Adrenal gland (tissue), 5 donors: Measurements from ENCODE around the gene DCAF11.

Experiments
- POLR2A ChIP-seq, 2 donors: fragments of 450-650 bp; IDR thresholded peaks; one replicate each; pipeline ENCODE4 v1.6.1; 2017; ENCODE audit warnings: antibody characterized with exemption in 2 of 2, mild to moderate bottlenecking in 2 of 2, moderate library complexity in 1 of 2
- TF ChIP-seq, protein P1 (sequence below), 6 experiments: fragments of 450-650 bp in 4 of 6; fragments of 200-600 bp in 2 of 6; sonication (generic) in 1 of 6; IDR thresholded peaks; 1 replicate in 5 of 6; 2 replicates in 1 of 6; pipeline versions ENCODE4 v1.5.1 to v1.8.0; 2016 to 2021; ENCODE audit warnings: antibody characterized with exemption in 6 of 6, mild to moderate bottlenecking in 2 of 6, moderate library complexity in 1 of 6
- donor health status: DM: no; HTN: no; CAD: no.

DNA sequence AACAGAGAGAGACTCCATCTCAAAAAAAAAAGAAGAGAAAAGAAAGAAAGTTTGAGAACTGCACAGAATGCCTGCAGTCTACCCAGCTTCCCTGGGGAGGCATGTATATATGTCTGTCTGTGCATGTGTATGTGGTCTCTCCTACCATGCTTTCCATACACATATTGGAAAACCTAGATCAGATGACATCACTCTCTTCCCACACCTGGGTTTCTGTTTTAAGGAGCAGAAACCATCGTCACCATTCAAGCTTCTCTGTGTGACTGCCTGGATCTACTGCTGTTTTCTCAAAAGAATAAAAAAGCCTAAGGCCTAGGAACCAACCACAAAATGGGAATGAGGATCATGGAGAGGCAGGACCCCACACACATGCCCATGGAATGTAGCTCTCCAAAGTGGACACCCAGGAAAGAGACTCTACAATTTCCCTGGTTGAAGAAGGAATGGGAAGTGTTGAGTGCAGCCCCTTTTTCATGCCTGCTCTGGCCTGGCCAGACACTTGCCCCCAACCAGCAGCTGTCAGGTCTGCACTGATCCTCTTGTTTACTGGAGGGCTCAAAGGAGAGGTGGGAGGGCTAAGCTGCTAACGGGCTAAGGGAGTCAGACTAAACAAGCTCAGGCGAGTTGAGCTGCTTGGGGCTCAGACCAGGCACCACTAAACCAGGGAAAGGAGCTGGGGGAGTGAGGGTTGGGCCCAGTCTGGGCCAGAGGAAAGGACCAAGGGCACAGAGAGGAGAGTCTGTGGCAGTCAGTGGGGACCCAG is 28.2 kb upstream of the DCAF11 start:
- TF ChIP-seq, protein P1, sequence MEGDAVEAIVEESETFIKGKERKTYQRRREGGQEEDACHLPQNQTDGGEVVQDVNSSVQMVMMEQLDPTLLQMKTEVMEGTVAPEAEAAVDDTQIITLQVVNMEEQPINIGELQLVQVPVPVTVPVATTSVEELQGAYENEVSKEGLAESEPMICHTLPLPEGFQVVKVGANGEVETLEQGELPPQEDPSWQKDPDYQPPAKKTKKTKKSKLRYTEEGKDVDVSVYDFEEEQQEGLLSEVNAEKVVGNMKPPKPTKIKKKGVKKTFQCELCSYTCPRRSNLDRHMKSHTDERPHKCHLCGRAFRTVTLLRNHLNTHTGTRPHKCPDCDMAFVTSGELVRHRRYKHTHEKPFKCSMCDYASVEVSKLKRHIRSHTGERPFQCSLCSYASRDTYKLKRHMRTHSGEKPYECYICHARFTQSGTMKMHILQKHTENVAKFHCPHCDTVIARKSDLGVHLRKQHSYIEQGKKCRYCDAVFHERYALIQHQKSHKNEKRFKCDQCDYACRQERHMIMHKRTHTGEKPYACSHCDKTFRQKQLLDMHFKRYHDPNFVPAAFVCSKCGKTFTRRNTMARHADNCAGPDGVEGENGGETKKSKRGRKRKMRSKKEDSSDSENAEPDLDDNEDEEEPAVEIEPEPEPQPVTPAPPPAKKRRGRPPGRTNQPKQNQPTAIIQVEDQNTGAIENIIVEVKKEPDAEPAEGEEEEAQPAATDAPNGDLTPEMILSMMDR (IDR thresholded peaks at IDR 0.05), result no peak
- TF ChIP-seq POLR2A (IDR thresholded peaks at IDR 0.05), result no peak
